Measurements from ENCODE around the gene CAMTA1.

The CAMTA1 gene

GRCh38 chr1:6848816-6849215 lies 63.6 kb downstream of the CAMTA1 start:
- no peak overlapping the region for H2AFZ ChIP-seq (ENCODE audit: low read length)
- no peaks in the 10 kb centered on the region for H3K9me3 ChIP-seq (replicated peaks; ENCODE audit: insufficient read depth, low read length)
- H3F3A ChIP-seq (ENCODE audit: insufficient read depth, low read length), result no peaks in the 10 kb centered on the region
- H3K9me2 ChIP-seq (replicated peaks; ENCODE audit: insufficient read depth, low read length), result no peaks in the 10 kb centered on the region
- no peaks in the 10 kb centered on the region for H3K4me1 ChIP-seq (ENCODE audit: low read length)
- no peak for TF ChIP-seq EZH2phosphoT487 (IDR thresholded peaks at IDR 0.05; ENCODE audit: low read length)
- no peak for TF ChIP-seq EZH2 (optimal IDR thresholded peaks at IDR 0.05; ENCODE audit: low read depth, low read length)
- TF ChIP-seq CTCF (IDR thresholded peaks at IDR 0.05; ENCODE audit: low read length), result no peak
- no peak overlapping the region for H3K4me3 ChIP-seq (ENCODE audit: low read length)
- H3K27ac ChIP-seq (ENCODE audit: low read length), result no peak overlapping the region
- no peaks in the 10 kb centered on the region for H3K27me3 ChIP-seq (replicated peaks; ENCODE audit: insufficient read depth, low read length)
- H3K79me2 ChIP-seq (ENCODE audit: low read length), result peaks cover 22% of the 10 kb centered on the region
- no peak for DNase-seq
- H3K9ac ChIP-seq (ENCODE audit: low read length), result no peak overlapping the region
- H3K36me3 ChIP-seq (replicated peaks; ENCODE audit: insufficient read depth, low read length), result no peaks in the 10 kb centered on the region
- H4K20me1 ChIP-seq (ENCODE audit: insufficient read depth, low read length), result peaks cover 7% of the 10 kb centered on the region; the same call in 1 of the 2 replicates
- no peak overlapping the region for H3K4me2 ChIP-seq (ENCODE audit: low read depth, low read length)

- Histone ChIP-seq H3K79me2 (ENCODE audit: low read length) (peaks cover 15% of the 10 kb centered on the region), H3K4me1 (ENCODE audit: low read length) (no peaks in the 10 kb centered on the region), H3K4me3 (ENCODE audit: low read length) (no peak overlapping the region), H3K9me2 (replicated peaks; ENCODE audit: insufficient read depth, low read length) (no peaks in the 10 kb centered on the region), H2AFZ (ENCODE audit: low read length) (no peak overlapping the region), H3K9ac (ENCODE audit: low read length) (no peak overlapping the region), H3K36me3 (replicated peaks; ENCODE audit: insufficient read depth, low read length) (no peaks in the 10 kb centered on the region), H3K4me2 (ENCODE audit: low read depth, low read length) (no peak overlapping the region), H3K9me3 (replicated peaks; ENCODE audit: insufficient read depth, low read length) (no peaks in the 10 kb centered on the region), H3K27ac (ENCODE audit: low read length) (no peak overlapping the region), H3F3A (ENCODE audit: insufficient read depth, low read length) (no peaks in the 10 kb centered on the region), H3K27me3 (replicated peaks; ENCODE audit: insufficient read depth, low read length) (no peaks in the 10 kb centered on the region), H4K20me1 (ENCODE audit: insufficient read depth, low read length) (peaks cover 7% of the 10 kb centered on the region; the same call in 1 of the 2 replicates)
- TF ChIP-seq CTCF (IDR thresholded peaks at IDR 0.05; ENCODE audit: low read length) (no peak), EZH2 (optimal IDR thresholded peaks at IDR 0.05; ENCODE audit: low read depth, low read length) (no peak), EZH2phosphoT487 (IDR thresholded peaks at IDR 0.05; ENCODE audit: low read length) (no peak)
- no peak for DNase-seq
These were observed 65.3 kb downstream of the CAMTA1 start for GRCh38 chr1:6850537-6850936.

GRCh38 chr1:6852136-6852890 lies 67.1 kb downstream of the CAMTA1 start:
- no peak for DNase-seq
- H3F3A ChIP-seq (ENCODE audit: insufficient read depth, low read length), result no peaks in the 10 kb centered on the region
- no peak overlapping the region for H3K4me2 ChIP-seq (ENCODE audit: low read depth, low read length)
- no peaks in the 10 kb centered on the region for H3K9me3 ChIP-seq (replicated peaks; ENCODE audit: insufficient read depth, low read length)
- H3K9ac ChIP-seq (ENCODE audit: low read length), result no peak overlapping the region
- H4K20me1 ChIP-seq (ENCODE audit: insufficient read depth, low read length), result peaks cover 7% of the 10 kb centered on the region; the same call in 1 of the 2 replicates
- no peak overlapping the region for H3K27ac ChIP-seq (ENCODE audit: low read length)
- H3K27me3 ChIP-seq (replicated peaks; ENCODE audit: insufficient read depth, low read length), result no peaks in the 10 kb centered on the region
- TF ChIP-seq EZH2phosphoT487 (IDR thresholded peaks at IDR 0.05; ENCODE audit: low read length) (no peak), CTCF (IDR thresholded peaks at IDR 0.05; ENCODE audit: low read length) (no peak), EZH2 (optimal IDR thresholded peaks at IDR 0.05; ENCODE audit: low read depth, low read length) (no peak)
- H3K9me2 ChIP-seq (replicated peaks; ENCODE audit: insufficient read depth, low read length), result no peaks in the 10 kb centered on the region
- H2AFZ ChIP-seq (ENCODE audit: low read length), result no peak overlapping the region
- no peak overlapping the region for H3K4me3 ChIP-seq (ENCODE audit: low read length)
- H3K4me1 ChIP-seq (ENCODE audit: low read length), result no peaks in the 10 kb centered on the region
- peaks cover 7% of the 10 kb centered on the region for H3K79me2 ChIP-seq (ENCODE audit: low read length)
- no peaks in the 10 kb centered on the region for H3K36me3 ChIP-seq (replicated peaks; ENCODE audit: insufficient read depth, low read length)
